HepG2 (cell line): ENCODE measurements around the gene PHF13. TPM values are rescaled to one million over a fixed set of nuclear protein-coding genes. Genes with fewer than 3 reads are reported as not detected.
A peak's percentile ranks its signal among the peaks of the same experiment; 100 is the strongest.

Experiments
- ATAC-seq: fragments of 200-7000 bp; cut with Tn5 transposase; 3 replicates; pipeline ENCODE4 v1.9.1; 2020; ENCODE audit warnings: mild to moderate bottlenecking, moderate library complexity
- BruUV-seq: library from RNA; stranded (reverse); fragments of 400-500 nt; replicated peaks from 2 replicates; lab custom pipeline; 2021; lab: Mats Ljungman, UMichigan
- CTCF ChIA-PET: fragments of 300-600 bp; formaldehyde crosslinking; extraction: SDS; loops from one replicate; lab custom pipeline; 2021; ENCODE audit warnings: low total read pairs, inconsistent platforms, low intra/inter-chr PET ratio; lab: Yijun Ruan, JAX
- POLR2A ChIA-PET: fragments of 350-600 bp; sonication (Branson Sonifier 250); formaldehyde crosslinking; loops from one replicate; lab custom pipeline; 2020; ENCODE audit warnings: antibody characterized with exemption, inconsistent platforms; lab: Yijun Ruan, JAX
- DNase-seq: peaks from one replicate; pipeline ENCODE4 v3.0.0-alpha.2; 2015; ENCODE audit warnings: low spot score
- FAIRE-seq: peaks from 3 replicates; lab custom pipeline; 2011; peaks lifted over from hg19 to GRCh38; lab: Jason Lieb, UNC
- H2AFZ ChIP-seq: one replicate; pipeline ENCODE4 v1.6.1; 2011; ENCODE audit warnings: low read length, inconsistent platforms
- H3K27ac ChIP-seq: fragments of 300-600 bp; 3 replicates; pipeline ENCODE4 v1.8.0; 2011; ENCODE audit warnings: mixed run types, mild to moderate bottlenecking, mixed read lengths, low read length, inconsistent platforms; ENCODE audit not compliant: insufficient read depth; ENCODE audit errors: extremely low read length
- H3K27me3 ChIP-seq, 2 experiments: fragments of 200-600 bp in 1 of 2; 2 replicates in 1 of 2; 3 replicates in 1 of 2; pipeline versions ENCODE4 v1.6.0 to v1.8.0; 2011; ENCODE audit warnings: low read length in 2 of 2, mild to moderate bottlenecking in 2 of 2, moderate library complexity in 2 of 2, inconsistent platforms in 1 of 2; ENCODE audit not compliant: insufficient read depth in 2 of 2, control insufficient read depth in 1 of 2
- H3K36me3 ChIP-seq, 2 experiments: fragments of 200-600 bp in 1 of 2; replicated peaks in 1 of 2; 2 replicates in 1 of 2; 3 replicates in 1 of 2; pipeline versions ENCODE4 v1.5.1 to v1.8.0; 2011; ENCODE audit warnings: low read length in 2 of 2, inconsistent platforms in 1 of 2; ENCODE audit not compliant: insufficient read depth in 2 of 2, control insufficient read depth in 1 of 2
- H3K4me1 ChIP-seq: 2 replicates; pipeline ENCODE4 v1.5.1; 2012; ENCODE audit warnings: low read length, inconsistent platforms; ENCODE audit not compliant: insufficient read depth
- H3K4me2 ChIP-seq: 2 replicates; pipeline ENCODE4 v1.6.0; 2011; ENCODE audit warnings: low read depth, low read length, inconsistent platforms
- H3K4me3 ChIP-seq, 3 experiments: fragments of 200-600 bp in 1 of 3; sonication (generic), shearing (Covaris generic) in 1 of 3; replicated peaks in 1 of 3; 2 replicates each; pipeline ENCODE4 v1.5.1; 2011 to 2016; ENCODE audit warnings: low read length in 3 of 3, inconsistent platforms in 2 of 3, low read depth in 2 of 3, mild to moderate bottlenecking in 2 of 3, control low read depth in 1 of 3, mixed read lengths in 1 of 3; ENCODE audit not compliant: insufficient read depth in 1 of 3
- H3K79me2 ChIP-seq: one replicate; pipeline ENCODE4 v1.6.1; 2011; ENCODE audit warnings: low read length, inconsistent platforms; ENCODE audit not compliant: insufficient read depth
- H3K9ac ChIP-seq: 2 replicates; pipeline ENCODE4 v1.6.0; 2011; ENCODE audit warnings: mild to moderate bottlenecking, low read depth, low read length, inconsistent platforms; ENCODE audit not compliant: insufficient read depth
- H3K9me3 ChIP-seq: 2 replicates; pipeline ENCODE4 v1.5.1; 2012; ENCODE audit warnings: mild to moderate bottlenecking, low read length
- H4K20me1 ChIP-seq: 2 replicates; pipeline ENCODE4 v1.6.0; 2011; ENCODE audit warnings: inconsistent platforms, mild to moderate bottlenecking, low read length, moderate library complexity; ENCODE audit not compliant: insufficient read depth
- ARID2 ChIP-seq: sonication (generic); formaldehyde crosslinking; IDR thresholded peaks from 2 replicates; pipeline ENCODE4 v1.8.1; 2022; ENCODE audit warnings: mild to moderate bottlenecking, missing genetic modification reagents, borderline replicate concordance
- DNMT1 ChIP-seq: sonication (generic); formaldehyde crosslinking; IDR thresholded peaks from 2 replicates; pipeline ENCODE4 v1.5.1; 2020; ENCODE audit warnings: mild to moderate bottlenecking, missing genetic modification reagents
- MAFK ChIP-seq, 2 experiments: IDR thresholded peaks in 1 of 2; conservative IDR thresholded peaks in 1 of 2; 2 replicates each; pipeline ENCODE4 v1.6.1; 2011; ENCODE audit warnings: improper control_type of control experiment in 2 of 2, low read length in 2 of 2
- MTA3 ChIP-seq: sonication (generic); formaldehyde crosslinking; IDR thresholded peaks from 2 replicates; pipeline ENCODE4 v1.4.0; 2020; ENCODE audit warnings: missing genetic modification reagents
- POLR2A ChIP-seq, 2 experiments: IDR thresholded peaks; 2 replicates each; pipeline ENCODE4 v1.6.1; 2011; ENCODE audit warnings: low read depth in 2 of 2, low read length in 2 of 2, mild to moderate bottlenecking in 1 of 2, moderate library complexity in 1 of 2; ENCODE audit not compliant: insufficient read depth in 1 of 2
- RBAK ChIP-seq: sonication (generic); formaldehyde crosslinking; IDR thresholded peaks from 2 replicates; pipeline ENCODE4 v1.5.1; 2020; ENCODE audit warnings: mild to moderate bottlenecking, missing genetic modification reagents
- ZBTB20 ChIP-seq: sonication (generic); formaldehyde crosslinking; IDR thresholded peaks from 2 replicates; pipeline ENCODE4 v1.8.1; 2023; ENCODE audit warnings: missing genetic modification reagents, low read depth, mild to moderate bottlenecking, borderline replicate concordance
- ZNF121 ChIP-seq: sonication (generic); formaldehyde crosslinking; IDR thresholded peaks from 2 replicates; pipeline ENCODE4 v1.5.0; 2020; ENCODE audit warnings: mild to moderate bottlenecking, missing genetic modification reagents
- WGBS: methylation state at CpG from one replicate; pipeline ENCODE4 v1.1.6; 2017; ENCODE audit warnings: low lambda C conversion rate; 5-methylcytosine and 5-hydroxymethylcytosine counted together
- in situ Hi-C: cut with HindIII; loops from 2 replicates; pipeline ENCODE4 v1.10.0; 2017; ENCODE audit warnings: low pct_unique_long_range_greater_than_20kb; ENCODE audit not compliant: extremely low pct_ligation_motif_present
- intact Hi-C: fragments of 100-400 bp; cut with micrococcal nuclease; formaldehyde crosslinking; loops from one replicate; pipeline ENCODE4 v1.10.0; 2022; ENCODE audit not compliant: unreplicated experiment
- polyA plus RNA-seq, 8 experiments: library from polyadenylated mRNA; depleted of rRNA in 3 of 8; stranded (reverse) in 7 of 8; unstranded in 1 of 8; fragments of >200 nt; fragmentation: Illumina TruSeq in 4 of 8; extraction: Trizol in 4 of 8; gene quantifications; 2 replicates each; pipeline versions ENCODE4 v1.2.1 to v1.2.3, GENCODE V29; 2011 to 2016; ENCODE audit warnings: low read depth in 4 of 8, missing spikeins in 1 of 8, mixed read lengths in 1 of 8; ENCODE audit not compliant: insufficient read depth in 1 of 8
- total RNA-seq, 5 experiments: library from RNA; depleted of rRNA; stranded (reverse); fragments of >200 nt; fragmentation: Illumina TruSeq; extraction: Trizol; gene quantifications; 2 replicates each; pipeline ENCODE4 v1.2.3, GENCODE V29; 2016; ENCODE audit warnings: low read depth in 1 of 5

The PHF13 gene
- total and polyA plus RNA-seq, 2 of the 13 experiments (the other 11 are each of a cell fraction or from before 2014, with no cell fraction given): 4.7 to 7.4 TPM

GRCh38 chr1:6584126-6585080 is 29.1 kb upstream of the PHF13 start (continued):
- TF ChIP-seq MAFK (conservative IDR thresholded peaks at IDR 0.05 in 1 of 2, IDR thresholded peaks at IDR 0.05 in 1 of 2; ENCODE audit: low read length in 2 of 2) (peak; percentile 96 to 97), MTA3 (CRISPR knock-in tag) (no peak), DNMT1 (no peak), RBAK (CRISPR knock-in tag) (no peak), POLR2A (IDR thresholded peaks at IDR 0.05; ENCODE audit: insufficient read depth in 1 of 2, low read depth in 2 of 2, low read length in 2 of 2) (0 out of 4 replicates have a peak, but pooled peaks of 1 of the 2 experiments have one; percentile 8), ZBTB20 (no peak), ARID2 (CRISPR knock-in tag) (no peak)

GRCh38 chr1:6585081-6585722 is 28.3 kb upstream of the PHF13 start:
- Histone ChIP-seq H3K9me3 (no peaks in the 10 kb centered on the region), H2AFZ (no peak overlapping the region), H4K20me1 (peaks cover 4% of the 10 kb centered on the region; the same call in 1 of the 2 replicates), H3K27ac (no peak overlapping the region), H3K4me3 (no peak overlapping the region), H3K27me3 (no peaks in the 10 kb centered on the region), H3K4me2 (no peak overlapping the region), H3K9ac (no peak overlapping the region), H3K36me3 (peaks cover 9 to 21% of the 10 kb centered on the region in 2 experiments; a peak in 4 of 5 replicates), H3K4me1 (peaks cover 30% of the 10 kb centered on the region), H3K79me2 (peaks cover 15% of the 10 kb centered on the region)
- FAIRE-seq (no peak), DNase-seq (no peak), ATAC-seq (no peak)
- POLR2A ChIA-PET: no interaction called here
- WGBS: 82% methylated on average over 7 of the region's 12 CpGs
- intact Hi-C loops (no loop called here), in situ Hi-C loops (no loop called here)
- no TSS peak for BruUV-seq
- TF ChIP-seq ZNF121 (CRISPR knock-in tag) (no peak), POLR2A (IDR thresholded peaks at IDR 0.05; ENCODE audit: insufficient read depth in 1 of 2, low read depth in 2 of 2, low read length in 2 of 2) (0 out of 4 replicates have a peak, but pooled peaks of 1 of the 2 experiments have one; percentile 1)
- CTCF ChIA-PET: no interaction called here
